Trophoblast cell (in vitro differentiated cells and primary cell): ENCODE data around the gene AGTPBP1.

Experiments
- DNase-seq, 2 donors: peaks; one replicate each; pipeline ENCODE4 v3.0.0-alpha.2; 2016
- H2AFZ ChIP-seq: 2 replicates; pipeline ENCODE4 v1.6.1; 2013; ENCODE audit warnings: low read length, moderate library complexity, mild to moderate bottlenecking; ENCODE audit not compliant: insufficient read depth, poor library complexity
- H2AK5ac ChIP-seq: 2 replicates; pipeline ENCODE4 v1.6.1; 2013; ENCODE audit warnings: mild to moderate bottlenecking, low read length
- H2BK120ac ChIP-seq: 2 replicates; pipeline ENCODE4 v1.6.1; 2013; ENCODE audit warnings: low read length, mild to moderate bottlenecking, moderate library complexity; ENCODE audit not compliant: insufficient read depth, poor library complexity
- H2BK12ac ChIP-seq: 2 replicates; pipeline ENCODE4 v1.6.1; 2013; ENCODE audit warnings: mild to moderate bottlenecking, low read length, moderate library complexity
- H2BK5ac ChIP-seq: 2 replicates; pipeline ENCODE4 v1.6.1; 2013; ENCODE audit warnings: low read length, low read depth, moderate library complexity, mild to moderate bottlenecking; ENCODE audit not compliant: poor library complexity
- H3K14ac ChIP-seq: 2 replicates; pipeline ENCODE4 v1.6.1; 2013; ENCODE audit warnings: mild to moderate bottlenecking, low read length
- H3K18ac ChIP-seq: 2 replicates; pipeline ENCODE4 v1.6.1; 2013; ENCODE audit warnings: mild to moderate bottlenecking, low read length
- H3K23ac ChIP-seq: 2 replicates; pipeline ENCODE4 v1.6.1; 2013; ENCODE audit warnings: low read length
- H3K27ac ChIP-seq: 2 replicates; pipeline ENCODE4 v1.5.1; 2013; ENCODE audit warnings: low read depth, mild to moderate bottlenecking, inconsistent platforms, low read length, moderate library complexity
- H3K27me3 ChIP-seq: 2 replicates; pipeline ENCODE4 v1.6.1; 2013; ENCODE audit warnings: inconsistent platforms, mild to moderate bottlenecking, low read length, moderate library complexity; ENCODE audit not compliant: insufficient read depth
- H3K36me3 ChIP-seq, 2 experiments: 1 replicate in 1 of 2; 2 replicates in 1 of 2; pipeline ENCODE4 v1.6.1; 2013; ENCODE audit warnings: low read length in 2 of 2, mild to moderate bottlenecking in 2 of 2, moderate library complexity in 1 of 2; ENCODE audit not compliant: insufficient read depth in 2 of 2, control insufficient read depth in 1 of 2
- H3K4ac ChIP-seq: 2 replicates; pipeline ENCODE4 v1.6.1; 2013; ENCODE audit warnings: low read depth, mild to moderate bottlenecking, low read length, moderate library complexity
- H3K4me1 ChIP-seq, 2 experiments: 1 replicate in 1 of 2; 2 replicates in 1 of 2; pipeline ENCODE4 v1.6.1; 2013; ENCODE audit warnings: low read length in 2 of 2, mild to moderate bottlenecking in 2 of 2, moderate library complexity in 1 of 2; ENCODE audit not compliant: insufficient read depth in 2 of 2, control insufficient read depth in 1 of 2
- H3K4me2 ChIP-seq: 2 replicates; pipeline ENCODE4 v1.6.1; 2013; ENCODE audit warnings: inconsistent platforms, mild to moderate bottlenecking, low read length, moderate library complexity
- H3K4me3 ChIP-seq: 2 replicates; pipeline ENCODE4 v1.5.1; 2013; ENCODE audit warnings: mild to moderate bottlenecking, low read depth, low read length, inconsistent platforms
- H3K79me1 ChIP-seq: one replicate; pipeline ENCODE4 v1.6.1; 2013; ENCODE audit warnings: low read length
- H3K79me2 ChIP-seq: 2 replicates; pipeline ENCODE4 v1.6.1; 2013; ENCODE audit warnings: low read length, mild to moderate bottlenecking; ENCODE audit not compliant: control insufficient read depth, insufficient read depth, poor library complexity
- H3K9ac ChIP-seq: 2 replicates; pipeline ENCODE4 v1.6.1; 2013; ENCODE audit warnings: mild to moderate bottlenecking, low read length
- H3K9me3 ChIP-seq: 2 replicates; pipeline ENCODE4 v1.6.1; 2013; ENCODE audit warnings: low read depth, mild to moderate bottlenecking, control low read depth, inconsistent platforms, low read length; ENCODE audit not compliant: insufficient read depth
- H4K12ac ChIP-seq: 2 replicates; pipeline ENCODE4 v1.6.1; 2013; ENCODE audit warnings: low read depth, mild to moderate bottlenecking, low read length, moderate library complexity
- H4K8ac ChIP-seq: 2 replicates; pipeline ENCODE4 v1.6.1; 2013; ENCODE audit warnings: low read depth, mild to moderate bottlenecking, low read length, moderate library complexity
- H4K91ac ChIP-seq: one replicate; pipeline ENCODE4 v1.6.1; 2013; ENCODE audit warnings: low read depth, mild to moderate bottlenecking, low read length, moderate library complexity
- WGBS: extraction: QIAGEN DNeasy Blood & Tissue Kit; methylation state at CpG from one replicate; pipeline ENCODE4 v1.1.7; 2013; ENCODE audit warnings: missing lambda C conversion rate; ENCODE audit not compliant: insufficient read length, insufficient coverage; ENCODE audit errors: extremely low coverage; 5-methylcytosine and 5-hydroxymethylcytosine counted together

Gene AGTPBP1

DNA sequence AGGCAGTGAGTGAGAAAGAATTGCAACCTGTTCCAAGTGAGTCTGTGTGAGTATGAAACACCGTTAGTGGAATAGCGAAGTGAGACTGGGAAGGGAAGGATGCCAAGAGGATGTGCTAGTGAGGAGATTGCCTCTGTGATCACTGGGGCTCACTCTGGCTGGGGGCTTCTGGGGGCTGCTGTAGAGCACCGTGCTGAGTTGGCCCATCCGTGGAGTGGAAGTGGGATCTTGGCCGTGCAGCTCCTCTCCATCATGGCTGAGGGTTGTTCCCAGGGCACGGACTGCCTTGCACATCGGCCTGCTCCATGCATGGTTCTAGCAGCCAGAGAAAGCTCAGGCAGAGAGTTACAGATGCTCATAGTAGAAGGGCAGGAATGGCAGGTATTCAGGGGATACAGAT, 236.1 kb downstream of the AGTPBP1 start:
- H2BK12ac ChIP-seq = no peak overlapping the region
- no peak for DNase-seq
- H3K79me1 ChIP-seq = no peaks in the 10 kb centered on the region
- no peak overlapping the region for H2AK5ac ChIP-seq
- H4K91ac ChIP-seq = no peak overlapping the region
- no peaks in the 10 kb centered on the region for H3K4me1 ChIP-seq
- H4K8ac ChIP-seq = no peak overlapping the region
- H3K27ac ChIP-seq = no peak overlapping the region
- H2AFZ ChIP-seq = no peak overlapping the region
- H3K14ac ChIP-seq = no peak overlapping the region
- no peak overlapping the region for H3K9ac ChIP-seq
- H3K4me2 ChIP-seq = no peak overlapping the region
- no peaks in the 10 kb centered on the region for H3K79me2 ChIP-seq
- H4K12ac ChIP-seq = no peak overlapping the region
- no peak overlapping the region for H2BK5ac ChIP-seq
- no CpG with 5 or more reads among the region's 7 CpGs for WGBS
- peaks cover 2% of the 10 kb centered on the region for H3K9me3 ChIP-seq
- H3K18ac ChIP-seq = no peak overlapping the region
- no peak overlapping the region for H3K4me3 ChIP-seq
- H3K23ac ChIP-seq = no peak overlapping the region
- no peak overlapping the region for H2BK120ac ChIP-seq
- H3K27me3 ChIP-seq = no peaks in the 10 kb centered on the region
- H3K4ac ChIP-seq = no peak overlapping the region
- no peaks in the 10 kb centered on the region for H3K36me3 ChIP-seq

DNA sequence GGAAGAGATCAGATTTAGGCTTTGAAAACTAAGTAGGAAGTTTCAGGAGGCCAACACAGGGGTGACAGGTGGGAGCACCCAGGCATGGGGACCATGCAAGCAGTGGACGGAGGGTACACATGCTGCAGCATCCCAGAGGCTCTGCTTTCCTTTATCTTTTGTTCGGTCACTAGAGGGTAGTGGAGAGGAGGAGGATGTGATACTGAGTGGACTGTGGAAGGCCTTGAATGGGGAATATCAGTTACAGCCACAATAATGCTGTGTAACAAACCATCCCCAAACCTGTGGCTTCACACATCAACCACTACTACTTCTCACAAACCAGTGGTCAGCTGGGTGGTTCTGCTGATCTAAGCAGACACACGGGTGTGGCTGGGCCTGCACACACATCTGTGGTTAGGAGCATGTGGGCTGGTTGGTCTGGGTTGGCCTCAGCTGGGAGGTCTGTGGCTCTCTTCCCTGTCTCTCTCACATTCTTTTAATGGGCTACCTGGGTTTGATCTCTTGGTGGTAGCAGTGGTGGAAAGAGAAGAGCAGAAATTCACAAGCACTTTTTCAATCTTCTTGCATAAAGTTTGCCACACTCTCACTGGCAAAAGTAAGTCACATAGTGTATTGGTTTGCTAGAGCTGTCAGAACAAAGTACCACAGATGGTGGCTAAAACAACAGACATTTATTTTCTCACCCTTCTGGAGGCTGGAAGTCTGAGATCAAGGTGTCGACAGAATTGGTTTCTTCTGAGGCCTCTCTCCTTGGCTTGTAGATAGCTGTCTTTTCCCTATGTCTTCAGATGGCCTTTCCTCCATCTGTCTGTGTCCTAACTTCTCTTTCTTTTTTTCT, 238.7 kb downstream of the AGTPBP1 start:
- H3K4me1 ChIP-seq = no peaks in the 10 kb centered on the region
- DNase-seq = no peak
- no peak overlapping the region for H4K12ac ChIP-seq
- no peak overlapping the region for H3K4ac ChIP-seq
- no peak overlapping the region for H2BK120ac ChIP-seq
- H2BK5ac ChIP-seq = no peak overlapping the region
- H3K18ac ChIP-seq = no peak overlapping the region
- no peaks in the 10 kb centered on the region for H3K36me3 ChIP-seq
- H3K27ac ChIP-seq = no peak overlapping the region
- H3K14ac ChIP-seq = no peak overlapping the region
- no peak overlapping the region for H3K4me3 ChIP-seq
- H2BK12ac ChIP-seq = no peak overlapping the region
- H3K4me2 ChIP-seq = no peak overlapping the region
- no peaks in the 10 kb centered on the region for H3K79me1 ChIP-seq
- H3K79me2 ChIP-seq = no peaks in the 10 kb centered on the region
- H2AK5ac ChIP-seq = no peak overlapping the region
- no peak overlapping the region for H4K8ac ChIP-seq
- no peak overlapping the region for H3K9ac ChIP-seq
- no peak overlapping the region for H2AFZ ChIP-seq
- no CpG with 5 or more reads among the region's 4 CpGs for WGBS
- H3K23ac ChIP-seq = no peak overlapping the region
- no peak overlapping the region for H4K91ac ChIP-seq
- no peaks in the 10 kb centered on the region for H3K27me3 ChIP-seq
- no peaks in the 10 kb centered on the region for H3K9me3 ChIP-seq

DNA sequence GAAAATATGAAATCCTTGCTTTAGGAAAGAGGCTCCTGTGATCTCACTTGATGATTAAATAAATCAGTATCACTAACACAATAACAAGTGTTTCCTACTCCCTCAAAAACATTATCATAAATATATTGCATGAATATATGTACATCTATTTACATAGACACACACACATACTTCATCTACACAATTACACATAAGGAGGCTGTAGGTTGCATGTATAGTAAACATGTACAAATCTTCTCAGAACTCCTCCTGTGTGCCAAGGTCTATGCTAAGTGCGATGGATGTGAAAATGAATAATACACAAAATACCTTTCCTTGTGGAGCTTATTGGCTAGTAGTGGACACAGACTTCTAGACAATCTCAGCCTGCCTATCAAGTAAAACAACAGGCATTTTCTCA, 239.9 kb downstream of the AGTPBP1 start:
- no peaks in the 10 kb centered on the region for H3K36me3 ChIP-seq
- H3K79me2 ChIP-seq = no peaks in the 10 kb centered on the region
- H3K14ac ChIP-seq = no peak overlapping the region
- no peak overlapping the region for H2BK120ac ChIP-seq
- no peaks in the 10 kb centered on the region for H3K79me1 ChIP-seq
- no peak overlapping the region for H3K4ac ChIP-seq
- H3K4me2 ChIP-seq = no peak overlapping the region
- H3K27ac ChIP-seq = no peak overlapping the region
- no peaks in the 10 kb centered on the region for H3K9me3 ChIP-seq
- H3K18ac ChIP-seq = no peak overlapping the region
- no peaks in the 10 kb centered on the region for H3K27me3 ChIP-seq
- H2AFZ ChIP-seq = no peak overlapping the region
- H3K23ac ChIP-seq = no peak overlapping the region
- no peaks in the 10 kb centered on the region for H3K4me1 ChIP-seq
- no peak overlapping the region for H3K9ac ChIP-seq
- no peak for DNase-seq
- H2AK5ac ChIP-seq = no peak overlapping the region
- H4K12ac ChIP-seq = no peak overlapping the region
- H2BK5ac ChIP-seq = no peak overlapping the region
- H3K4me3 ChIP-seq = no peak overlapping the region
- no peak overlapping the region for H4K91ac ChIP-seq
- no peak overlapping the region for H2BK12ac ChIP-seq
- H4K8ac ChIP-seq = no peak overlapping the region
- WGBS = no CpG with 5 or more reads among the region's 1 CpG

DNA sequence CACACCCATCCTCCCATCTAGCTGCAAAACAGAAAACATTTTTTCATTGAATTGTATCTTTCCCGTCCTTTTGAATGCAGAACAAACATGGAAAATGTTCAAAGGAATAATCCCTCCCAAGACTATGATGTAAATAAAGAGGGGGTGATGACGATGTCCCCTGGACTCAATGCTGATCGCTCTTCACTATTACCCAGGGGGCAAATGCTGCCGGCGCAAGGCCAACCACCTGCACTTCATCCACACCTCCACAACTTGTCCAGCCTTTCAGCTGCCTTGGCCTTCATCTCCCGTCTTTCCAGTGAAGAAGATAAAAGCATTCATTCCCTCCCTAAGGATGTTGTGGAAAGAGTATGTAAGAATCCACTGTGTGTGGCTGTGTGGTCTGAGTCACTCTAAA, 240.3 kb downstream of the AGTPBP1 start:
- no CpG with 5 or more reads among the region's 6 CpGs for WGBS
- Histone ChIP-seq H3K4me2 (no peak overlapping the region), H3K18ac (no peak overlapping the region), H2BK12ac (no peak overlapping the region), H2BK120ac (no peak overlapping the region), H3K27me3 (no peaks in the 10 kb centered on the region), H3K79me2 (no peaks in the 10 kb centered on the region), H3K79me1 (no peaks in the 10 kb centered on the region), H4K12ac (no peak overlapping the region), H3K9ac (no peak overlapping the region), H3K14ac (no peak overlapping the region), H3K4me3 (no peak overlapping the region), H3K36me3 (no peaks in the 10 kb centered on the region), H3K4ac (no peak overlapping the region), H2AFZ (no peak overlapping the region), H4K91ac (no peak overlapping the region), H4K8ac (no peak overlapping the region), H3K9me3 (no peaks in the 10 kb centered on the region), H3K23ac (no peak overlapping the region), H3K4me1 (no peaks in the 10 kb centered on the region), H3K27ac (no peak overlapping the region), H2AK5ac (no peak overlapping the region), H2BK5ac (no peak overlapping the region)
- no peak for DNase-seq
